Measurements from ENCODE around the gene GPR62. TPM values are rescaled to one million over a fixed set of nuclear protein-coding genes. Genes with fewer than 3 reads are reported as not detected.

The GPR62 gene
- polyA plus RNA-seq, 1 of the 3 experiments (the other 2 are of a cell fraction): 0.02 TPM

- H4K20me1 ChIP-seq (ENCODE audit: insufficient read depth): no peaks in the 10 kb centered on the region
- peaks cover 0 to 4% of the 10 kb centered on the region in 2 experiments for H3K36me3 ChIP-seq (replicated peaks in 1 of 2; ENCODE audit: control insufficient read depth in 1 of 2, insufficient read depth in 2 of 2, low read length in 1 of 2)
- H3K79me2 ChIP-seq (ENCODE audit: insufficient read depth): peaks cover 37% of the 10 kb centered on the region
- H2AFZ ChIP-seq (ENCODE audit: low read depth): no peak overlapping the region
- CTCF ChIA-PET: interaction anchor here (0.6 to 4.8 kb wide), 7 partner anchors 10 to 159 kb away, joined by 3 to 45 read pairs (median 5); partner anchors contain the start of genes ABHD14A, ABHD14B and PARP3
- H3K4me1 ChIP-seq (ENCODE audit: control insufficient read depth in 1 of 2, insufficient read depth in 2 of 2, low read depth in 1 of 2, low read length in 1 of 2): peaks cover 5 to 23% of the 10 kb centered on the region in 2 experiments; a peak in 3 of 4 replicates
- H3K27ac ChIP-seq (ENCODE audit: low read depth in 2 of 2, low read length in 1 of 2): no peak overlapping the region
- WGBS (ENCODE audit: low lambda C conversion rate): 93% methylated on average over 3 of the region's 6 CpGs
- no peak for TF ChIP-seq PBX3 (IDR thresholded peaks at IDR 0.05)
- TF ChIP-seq USF1 (IDR thresholded peaks at IDR 0.05; ENCODE audit: borderline replicate concordance, low read depth): no peak
- no peak for TF ChIP-seq ELF1 (IDR thresholded peaks at IDR 0.05)
- no peak for TF ChIP-seq MEF2A (IDR thresholded peaks at IDR 0.05; ENCODE audit: borderline replicate concordance, low read depth)
- no peak for TF ChIP-seq EZH2phosphoT487 (IDR thresholded peaks at IDR 0.05; ENCODE audit: borderline replicate concordance, low read depth)
- no peak for TF ChIP-seq FOSL2 (IDR thresholded peaks at IDR 0.05; ENCODE audit: borderline replicate concordance, low read depth)
- TF ChIP-seq IRF3 (IDR thresholded peaks at IDR 0.05; ENCODE audit: low read depth, low read length): no peak
- no peak for TF ChIP-seq CHD2 (IDR thresholded peaks at IDR 0.05; ENCODE audit: low read length, partially characterized antibody)
- no peak for TF ChIP-seq NRF1 (IDR thresholded peaks at IDR 0.05; ENCODE audit: low read depth, low read length)
- TF ChIP-seq RFX5 (IDR thresholded peaks at IDR 0.05; ENCODE audit: low read length): no peak
- no peak for TF ChIP-seq EP300 (IDR thresholded peaks at IDR 0.05; ENCODE audit: borderline replicate concordance in 1 of 2, low read depth in 1 of 2, low read length in 1 of 2)
- TF ChIP-seq TAF1 (IDR thresholded peaks at IDR 0.05; ENCODE audit: borderline replicate concordance, low read depth, low read length): no peak
- TF ChIP-seq YY1 (IDR thresholded peaks at IDR 0.05; ENCODE audit: low read depth): no peak
- H3K4me3 ChIP-seq (ENCODE audit: low read depth in 2 of 2, low read length in 1 of 2): no peak overlapping the region
- POLR2A ChIA-PET: interaction anchor here (0.7 to 1.3 kb wide), 2 partner anchors 16 to 170 kb away, joined by 3 to 4 read pairs; partner anchors contain the start of gene POC1A
- H3K9ac ChIP-seq: no peak overlapping the region
- H3K9me3 ChIP-seq: no peaks in the 10 kb centered on the region
- H3F3A ChIP-seq (replicated peaks; ENCODE audit: insufficient read depth): peaks cover 28% of the 10 kb centered on the region
- DNase-seq: no peak
- no peaks in the 10 kb centered on the region for H3K27me3 ChIP-seq (ENCODE audit: insufficient read depth)
- no peaks in the 10 kb centered on the region for H3K9me2 ChIP-seq
- H3K4me2 ChIP-seq: no peak overlapping the region
Measured at GRCh38 chr3:51985063-51985462, 29.9 kb downstream of the GPR62 start.
